ENCODE measurements around the gene PTPN4.

DNA sequence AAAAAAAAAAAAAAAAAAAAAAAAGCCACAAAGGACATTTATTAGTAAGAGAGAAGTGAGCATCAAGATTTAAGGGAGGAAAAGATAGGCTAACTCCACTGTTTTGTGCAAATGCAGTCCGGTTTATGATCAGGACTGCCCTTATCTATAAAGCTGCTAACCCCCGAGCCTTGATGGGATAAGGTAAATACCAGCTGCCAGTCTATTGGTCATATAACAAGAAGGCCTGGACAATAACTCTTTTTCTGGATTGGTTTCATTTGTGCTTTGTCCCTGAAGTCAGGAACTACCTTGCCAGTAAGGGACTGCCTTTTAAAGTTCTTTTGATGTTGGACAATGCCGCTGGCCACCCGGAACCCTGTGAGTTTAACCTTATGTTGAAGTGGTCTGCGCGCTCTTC is 15.4 kb downstream of the PTPN4 start:
- TF ChIP-seq, protein P1, sequence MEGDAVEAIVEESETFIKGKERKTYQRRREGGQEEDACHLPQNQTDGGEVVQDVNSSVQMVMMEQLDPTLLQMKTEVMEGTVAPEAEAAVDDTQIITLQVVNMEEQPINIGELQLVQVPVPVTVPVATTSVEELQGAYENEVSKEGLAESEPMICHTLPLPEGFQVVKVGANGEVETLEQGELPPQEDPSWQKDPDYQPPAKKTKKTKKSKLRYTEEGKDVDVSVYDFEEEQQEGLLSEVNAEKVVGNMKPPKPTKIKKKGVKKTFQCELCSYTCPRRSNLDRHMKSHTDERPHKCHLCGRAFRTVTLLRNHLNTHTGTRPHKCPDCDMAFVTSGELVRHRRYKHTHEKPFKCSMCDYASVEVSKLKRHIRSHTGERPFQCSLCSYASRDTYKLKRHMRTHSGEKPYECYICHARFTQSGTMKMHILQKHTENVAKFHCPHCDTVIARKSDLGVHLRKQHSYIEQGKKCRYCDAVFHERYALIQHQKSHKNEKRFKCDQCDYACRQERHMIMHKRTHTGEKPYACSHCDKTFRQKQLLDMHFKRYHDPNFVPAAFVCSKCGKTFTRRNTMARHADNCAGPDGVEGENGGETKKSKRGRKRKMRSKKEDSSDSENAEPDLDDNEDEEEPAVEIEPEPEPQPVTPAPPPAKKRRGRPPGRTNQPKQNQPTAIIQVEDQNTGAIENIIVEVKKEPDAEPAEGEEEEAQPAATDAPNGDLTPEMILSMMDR (conservative IDR thresholded peaks at IDR 0.05; ENCODE audit: low read length) = no peak
- no peak for TF ChIP-seq EZH2phosphoT487 (IDR thresholded peaks at IDR 0.05; ENCODE audit: borderline replicate concordance)

Data from Loucy (cell line).